Measurements from ENCODE around the gene CCNL2. TPM values are rescaled to one million over a fixed set of nuclear protein-coding genes. Genes with fewer than 3 reads are reported as not detected.

Gene CCNL2
- total RNA-seq, 2 experiments from 2014 or later = 86.3 to 92.4 TPM

DNA sequence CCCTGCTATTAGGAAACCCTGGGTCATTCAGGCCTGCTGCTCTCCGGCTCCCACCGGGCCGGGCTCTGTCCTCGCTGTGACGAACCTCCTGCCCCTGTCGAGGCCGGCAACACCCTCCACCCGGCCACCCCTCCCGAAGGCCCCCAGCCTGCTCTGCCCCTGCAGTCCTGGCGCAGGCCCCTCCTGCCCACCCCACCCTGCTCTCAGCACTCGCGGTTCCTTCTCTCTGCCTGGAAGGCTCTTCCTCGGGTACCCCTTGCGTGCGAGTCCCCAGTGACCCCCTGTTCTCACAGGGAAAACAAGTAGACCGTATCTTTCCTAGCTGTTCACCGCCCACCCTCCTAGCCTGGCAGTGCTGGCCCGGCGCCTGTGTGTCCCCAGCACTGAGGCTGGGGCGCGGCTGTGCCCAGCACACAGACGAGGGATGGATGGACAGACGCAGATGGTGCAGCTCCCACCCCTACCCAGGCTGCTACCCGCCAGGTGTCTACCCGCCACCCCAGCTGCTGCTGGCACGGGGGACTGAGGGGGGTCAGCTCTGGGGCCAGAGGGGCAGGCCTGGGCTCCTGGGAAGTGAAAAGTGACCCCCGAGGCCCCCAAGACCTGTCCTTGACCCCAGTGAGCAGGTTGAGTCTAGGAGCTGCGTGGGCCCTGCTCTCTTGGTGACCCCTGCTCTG is 33.3 kb upstream of the CCNL2 start:
- no peak for TF ChIP-seq CTCF (IDR thresholded peaks at IDR 0.05)
- ATAC-seq = no peak
- CTCF ChIA-PET = no interaction called here
- DNase-seq = no peak
- Mint-ChIP-seq H3K9me3 (no peaks in the 10 kb centered on the region), H3K27me3 (peaks cover 24% of the 10 kb centered on the region), H3K4me3 (no peak overlapping the region), H3K27ac (no peak overlapping the region), H3K4me1 (ENCODE audit: low read depth) (peaks cover 13% of the 10 kb centered on the region), H3K36me3 (ENCODE audit: low read depth) (no peaks in the 10 kb centered on the region)
- POLR2A ChIA-PET = interaction anchor here (1.0 kb wide), 1 partner anchor 25 kb away, joined by 3 read pairs; the partner anchor contains the start of gene MRPL20
- intact Hi-C loops (cut with micrococcal nuclease) = no loop called here

DNA sequence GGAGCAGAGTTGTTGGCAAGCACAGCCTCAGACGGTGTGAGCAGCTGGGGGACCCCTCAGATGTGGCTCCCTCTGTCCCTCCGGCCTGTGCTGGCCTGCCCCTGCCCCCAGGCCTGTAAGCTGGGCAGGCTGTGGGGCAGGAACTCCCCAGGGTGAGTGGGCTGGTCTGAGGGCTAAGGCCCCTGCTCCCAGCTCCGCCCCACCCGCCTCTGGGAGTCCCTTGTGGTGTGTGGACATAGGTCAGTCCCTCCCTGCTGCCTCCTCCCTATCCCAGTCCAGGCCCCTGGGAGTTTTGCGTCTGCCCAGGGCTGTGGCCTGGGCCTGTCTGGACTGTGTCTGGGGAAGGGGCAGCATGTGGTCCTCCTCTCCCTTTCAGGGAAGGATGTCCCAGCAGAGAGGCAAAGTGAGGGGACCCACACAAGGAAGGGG is 32.7 kb upstream of the CCNL2 start:
- peaks cover 22% of the 10 kb centered on the region for H3K27me3 Mint-ChIP-seq
- no peaks in the 10 kb centered on the region for H3K9me3 Mint-ChIP-seq
- DNase-seq (no peak), ATAC-seq (no peak)
- no peak overlapping the region for H3K27ac Mint-ChIP-seq
- no peaks in the 10 kb centered on the region for H3K36me3 Mint-ChIP-seq (ENCODE audit: low read depth)
- no peak overlapping the region for H3K4me3 Mint-ChIP-seq
- H3K4me1 Mint-ChIP-seq (ENCODE audit: low read depth) = peaks cover 13% of the 10 kb centered on the region
- no peak for TF ChIP-seq CTCF (IDR thresholded peaks at IDR 0.05)
- intact Hi-C loops (cut with micrococcal nuclease) = no loop called here
- POLR2A ChIA-PET = interaction anchor here (1.0 kb wide), 1 partner anchor 24 kb away, joined by 3 read pairs; the partner anchor contains the start of gene MRPL20
- CTCF ChIA-PET = interaction anchor here (0.5 kb wide), 1 partner anchor 9 kb away, joined by 3 read pairs; no protein-coding TSS in a partner anchor

GRCh38 chr1:1430992-1431844 is 32.1 kb upstream of the CCNL2 start:
- H3K27me3 Mint-ChIP-seq = peaks cover 19% of the 10 kb centered on the region
- CTCF ChIA-PET = interaction anchor here (0.5 to 1.2 kb wide), 2 partner anchors 9 to 10 kb away, joined by 3 read pairs; no protein-coding TSS in a partner anchor
- no peak overlapping the region for H3K4me3 Mint-ChIP-seq
- no peak for TF ChIP-seq CTCF (IDR thresholded peaks at IDR 0.05)
- no peaks in the 10 kb centered on the region for H3K9me3 Mint-ChIP-seq
- DNase-seq = no peak
- H3K27ac Mint-ChIP-seq = no peak overlapping the region
- H3K36me3 Mint-ChIP-seq (ENCODE audit: low read depth) = no peaks in the 10 kb centered on the region
- peaks cover 13% of the 10 kb centered on the region for H3K4me1 Mint-ChIP-seq (ENCODE audit: low read depth)
- no peak for ATAC-seq
- intact Hi-C loops (cut with micrococcal nuclease) = no loop called here
- POLR2A ChIA-PET = no interaction called here

DNA sequence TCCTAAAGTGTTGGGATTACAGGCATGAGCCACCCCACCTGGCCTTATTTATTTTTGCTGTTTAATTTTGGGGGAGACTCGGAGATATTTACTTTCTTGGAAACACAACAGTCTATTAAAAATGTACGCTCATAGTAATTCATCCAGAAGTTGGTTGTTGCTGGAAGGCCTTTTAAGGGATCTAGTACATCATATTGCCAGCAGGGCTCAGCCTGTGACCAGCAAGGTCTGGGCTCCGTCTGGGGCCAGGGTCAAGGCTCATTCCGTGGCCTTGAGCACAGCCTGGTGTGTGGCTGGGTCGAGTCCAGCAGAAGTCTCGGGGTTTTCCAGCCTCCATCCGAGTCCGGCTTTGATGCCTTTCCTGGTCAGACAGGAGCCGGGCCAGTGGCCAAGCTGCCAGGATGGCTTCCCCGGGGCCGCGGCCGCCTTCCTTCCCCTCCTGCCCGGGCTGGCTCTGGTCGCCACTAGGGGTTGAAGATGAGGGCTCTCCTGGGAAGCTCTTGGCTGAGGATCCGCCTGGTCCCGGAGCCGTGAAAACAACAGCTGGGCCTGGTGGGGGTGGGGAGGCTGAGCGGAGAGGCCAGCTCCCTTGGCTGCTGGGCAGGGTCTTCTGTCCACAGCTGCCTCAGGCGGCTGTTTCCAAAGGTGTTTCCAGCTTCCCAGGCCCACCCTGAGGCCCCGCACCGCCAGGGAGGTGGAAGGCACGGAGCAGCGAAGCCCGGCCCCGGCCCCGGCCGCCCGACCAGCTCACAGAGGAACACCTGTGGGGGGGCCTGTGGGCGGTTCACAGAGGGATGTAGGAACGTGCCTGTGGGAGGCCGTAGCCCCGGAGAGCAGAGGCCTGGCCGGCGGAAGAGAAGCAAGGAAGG is 31.2 kb upstream of the CCNL2 start:
- POLR2A ChIA-PET = no interaction called here
- intact Hi-C loops (cut with micrococcal nuclease) = no loop called here
- no peak for TF ChIP-seq CTCF (IDR thresholded peaks at IDR 0.05)

More for the DNA sequence above, 31.2 kb upstream of the CCNL2 start:
- Mint-ChIP-seq H3K4me3 (no peak overlapping the region), H3K27me3 (peaks cover 23% of the 10 kb centered on the region), H3K4me1 (ENCODE audit: low read depth) (peaks cover 12% of the 10 kb centered on the region), H3K9me3 (no peaks in the 10 kb centered on the region), H3K36me3 (ENCODE audit: low read depth) (no peaks in the 10 kb centered on the region), H3K27ac (no peak overlapping the region)
- DNase-seq (no peak), ATAC-seq (no peak)
- CTCF ChIA-PET = interaction anchor here (1.2 kb wide), 1 partner anchor 10 kb away, joined by 3 read pairs; no protein-coding TSS in a partner anchor

Measured in activated CD8-positive, alpha-beta T cell treated with anti-CD3 and anti-CD28 coated beads for 36 hours (primary cell).